Keratinocyte (primary cell): ENCODE results near the gene LRP1B. TPM values are rescaled to one million over a fixed set of nuclear protein-coding genes. Genes with fewer than 3 reads are reported as not detected.

Experiments used
- DNase-seq: peaks from one replicate; pipeline ENCODE4 v3.0.0-alpha.2; 2011; ENCODE audit warnings: low read depth, missing footprints, low spot score
- FAIRE-seq: peaks from 2 replicates; lab custom pipeline; 2011; peaks lifted over from hg19 to GRCh38; lab: Jason Lieb, UNC
- H2AFZ ChIP-seq: 2 replicates; pipeline ENCODE4 v1.6.0; 2012; ENCODE audit warnings: low read length, control low read depth, inconsistent platforms; ENCODE audit not compliant: control insufficient read depth
- H3K27ac ChIP-seq: 2 replicates; pipeline ENCODE4 v1.5.1; 2011; ENCODE audit warnings: low read length; ENCODE audit not compliant: control insufficient read depth, insufficient read depth
- H3K27me3 ChIP-seq: 3 replicates; pipeline ENCODE4 v1.6.0; 2011; ENCODE audit warnings: low read length; ENCODE audit not compliant: control insufficient read depth, insufficient read depth; ENCODE audit errors: extremely low read depth
- H3K36me3 ChIP-seq, 2 experiments: 2 replicates in 1 of 2; 3 replicates in 1 of 2; pipeline ENCODE4 v1.5.1; 2011; ENCODE audit warnings: low read length in 2 of 2, mild to moderate bottlenecking in 1 of 2; ENCODE audit not compliant: control insufficient read depth in 2 of 2, insufficient read depth in 2 of 2; ENCODE audit errors: extremely low read depth in 1 of 2
- H3K4me1 ChIP-seq: 3 replicates; pipeline ENCODE4 v1.5.1; 2011; ENCODE audit warnings: low read length; ENCODE audit not compliant: control insufficient read depth, insufficient read depth; ENCODE audit errors: extremely low read depth
- H3K4me2 ChIP-seq: 3 replicates; pipeline ENCODE4 v1.6.0; 2011; ENCODE audit warnings: low read depth, low read length; ENCODE audit not compliant: control insufficient read depth, insufficient read depth; ENCODE audit errors: extremely low read depth
- H3K4me3 ChIP-seq, 3 experiments: fragments of 200-600 bp in 1 of 3; sonication (generic) in 1 of 3; 2 replicates in 2 of 3; 3 replicates in 1 of 3; pipeline ENCODE4 v1.5.1; 2011 to 2016; ENCODE audit warnings: low read length in 3 of 3, mild to moderate bottlenecking in 3 of 3, control low read depth in 2 of 3, inconsistent platforms in 1 of 3, low read depth in 1 of 3, mixed read lengths in 1 of 3, mixed run types in 1 of 3, moderate library complexity in 1 of 3; ENCODE audit not compliant: control insufficient read depth in 2 of 3, insufficient read depth in 2 of 3; ENCODE audit errors: extremely low read depth in 1 of 3
- H3K79me2 ChIP-seq: 2 replicates; pipeline ENCODE4 v1.6.0; 2012; ENCODE audit warnings: low read length; ENCODE audit not compliant: control insufficient read depth, insufficient read depth
- H3K9ac ChIP-seq: 3 replicates; pipeline ENCODE4 v1.6.0; 2011; ENCODE audit warnings: low read length; ENCODE audit not compliant: control insufficient read depth, insufficient read depth; ENCODE audit errors: extremely low read depth
- H3K9me1 ChIP-seq: 3 replicates; pipeline ENCODE4 v1.6.0; 2011; ENCODE audit warnings: low read length; ENCODE audit not compliant: control insufficient read depth, insufficient read depth; ENCODE audit errors: extremely low read depth
- H3K9me3 ChIP-seq: 2 replicates; pipeline ENCODE4 v1.5.1; 2012; ENCODE audit warnings: low read depth, low read length; ENCODE audit not compliant: control insufficient read depth
- H4K20me1 ChIP-seq: 3 replicates; pipeline ENCODE4 v1.6.0; 2011; ENCODE audit warnings: low read length; ENCODE audit not compliant: control insufficient read depth, insufficient read depth; ENCODE audit errors: extremely low read depth
- CTCF ChIP-seq, 3 experiments: IDR thresholded peaks in 1 of 3; conservative IDR thresholded peaks in 1 of 3; optimal IDR thresholded peaks in 1 of 3; 2 replicates in 2 of 3; 3 replicates in 1 of 3; pipeline versions ENCODE3 to v1.5.1; 2011; ENCODE audit warnings: low read length in 3 of 3, mild to moderate bottlenecking in 3 of 3, moderate library complexity in 2 of 3, control low read depth in 1 of 3, inconsistent platforms in 1 of 3; ENCODE audit not compliant: insufficient read depth in 2 of 3; ENCODE audit errors: extremely low read depth in 1 of 3
- EZH2 ChIP-seq: IDR thresholded peaks from one replicate; pipeline ENCODE4 v1.6.1; 2012; ENCODE audit warnings: inconsistent platforms, mild to moderate bottlenecking, low read length, moderate library complexity
- dilution Hi-C: fragments of 300-500 bp; cut with MboI; formaldehyde crosslinking; loops from one replicate; pipeline ENCODE4 v1.7.0; 2020; ENCODE audit warnings: low sequenced_read_pairs; ENCODE audit not compliant: extremely low pct_ligation_motif_present
- polyA plus RNA-seq, 5 experiments: library from polyadenylated mRNA; depleted of rRNA in 3 of 5; stranded (reverse) in 3 of 5; stranded (forward) in 1 of 5; unstranded in 1 of 5; fragments of >200 nt; gene quantifications; 1 replicate in 1 of 5; 2 replicates in 3 of 5; 3 replicates in 1 of 5; pipeline versions ENCODE4 v1.2.1 to v1.2.3, GENCODE V29; 2011 to 2012; ENCODE audit warnings: missing spikeins in 2 of 5, low read depth in 1 of 5, low replicate concordance in 1 of 5

LRP1B gene
- polyA plus RNA-seq, 1 donor (not counting 4 experiments of a cell fraction or from before 2014, with no cell fraction given) = not detected

GRCh38 chr2:140567734-140568133, 1563.1 kb downstream of the LRP1B start:
- Histone ChIP-seq H3K4me2 (no peak overlapping the region), H3K79me2 (no peaks in the 10 kb centered on the region), H3K27me3 (no peaks in the 10 kb centered on the region), H2AFZ (no peak overlapping the region), H3K36me3 (no peaks in the 10 kb centered on the region), H3K9me1 (no peaks in the 10 kb centered on the region), H3K4me1 (no peaks in the 10 kb centered on the region), H3K9me3 (no peaks in the 10 kb centered on the region), H3K27ac (no peak overlapping the region), H4K20me1 (no peaks in the 10 kb centered on the region), H3K4me3 (no peak overlapping the region), H3K9ac (no peak overlapping the region)
- no peak for FAIRE-seq
- DNase-seq = no peak
- TF ChIP-seq EZH2 = no peak
- no peak for TF ChIP-seq CTCF (optimal IDR thresholded peaks at IDR 0.05 in 1 of 3, IDR thresholded peaks at IDR 0.05 in 1 of 3, conservative IDR thresholded peaks at IDR 0.05 in 1 of 3; ENCODE audit: extremely low read depth in 1 of 3, insufficient read depth in 2 of 3, low read length in 3 of 3)
- dilution Hi-C loops = no loop called here

GRCh38 chr2:140565756-140566155, 1565.1 kb downstream of the LRP1B start:
- Histone ChIP-seq H3K9me3 (no peaks in the 10 kb centered on the region), H3K27me3 (no peaks in the 10 kb centered on the region), H3K9me1 (no peaks in the 10 kb centered on the region), H3K27ac (no peak overlapping the region), H2AFZ (no peak overlapping the region), H3K9ac (no peak overlapping the region), H3K4me1 (no peaks in the 10 kb centered on the region), H3K79me2 (no peaks in the 10 kb centered on the region), H3K4me3 (no peak overlapping the region), H3K4me2 (no peak overlapping the region), H3K36me3 (no peaks in the 10 kb centered on the region), H4K20me1 (no peaks in the 10 kb centered on the region)
- dilution Hi-C loops = no loop called here
- FAIRE-seq (no peak), DNase-seq (no peak)
- TF ChIP-seq CTCF (optimal IDR thresholded peaks at IDR 0.05 in 1 of 3, IDR thresholded peaks at IDR 0.05 in 1 of 3, conservative IDR thresholded peaks at IDR 0.05 in 1 of 3; ENCODE audit: extremely low read depth in 1 of 3, insufficient read depth in 2 of 3, low read length in 3 of 3) = no peak
- TF ChIP-seq EZH2 = no peak
